Nephron (organoid): ENCODE measurements around the gene CDHR2.

Experiments used
- H3K27ac Mint-ChIP-seq, 3 experiments: 2 replicates each; pipeline ENCODE4 v1.8.0; 2020; ENCODE audit warnings: mixed read lengths in 3 of 3, mild to moderate bottlenecking in 2 of 3, moderate library complexity in 1 of 3
- H3K27me3 Mint-ChIP-seq: 2 replicates; pipeline ENCODE4 v1.8.0; 2021; ENCODE audit warnings: low read depth, mild to moderate bottlenecking, moderate library complexity, mixed read lengths
- H3K36me3 Mint-ChIP-seq: 2 replicates; pipeline ENCODE4 v1.8.0; 2020; ENCODE audit warnings: low read depth, mixed read lengths
- H3K4me1 Mint-ChIP-seq: 2 replicates; pipeline ENCODE4 v1.8.0; 2020; ENCODE audit warnings: mixed read lengths
- H3K4me3 Mint-ChIP-seq, 3 experiments: 2 replicates each; pipeline ENCODE4 v1.8.0; 2020; ENCODE audit warnings: mild to moderate bottlenecking in 3 of 3, mixed read lengths in 3 of 3, moderate library complexity in 2 of 3
- H3K9me3 Mint-ChIP-seq: 2 replicates; pipeline ENCODE4 v1.8.0; 2020; ENCODE audit warnings: mixed read lengths
- CTCF ChIP-seq, 3 experiments: fragments of 200-600 bp; sonication (generic); IDR thresholded peaks; one replicate each; pipeline ENCODE4 v1.5.0; 2021; ENCODE audit warnings: antibody characterized with exemption in 3 of 3; ENCODE audit not compliant: unreplicated experiment in 3 of 3

CDHR2 gene

GRCh38 chr5:176606875-176607274, 57.7 kb downstream of the CDHR2 start:
- H3K9me3 Mint-ChIP-seq, result no peaks in the 10 kb centered on the region
- H3K36me3 Mint-ChIP-seq, result no peaks in the 10 kb centered on the region
- no peak overlapping the region for H3K4me3 Mint-ChIP-seq
- peaks cover 23% of the 10 kb centered on the region for H3K27me3 Mint-ChIP-seq
- H3K4me1 Mint-ChIP-seq, result peaks cover 7% of the 10 kb centered on the region
- no peak for TF ChIP-seq CTCF (IDR thresholded peaks at IDR 0.05; ENCODE audit: unreplicated experiment in 3 of 3)
- no peak overlapping the region for H3K27ac Mint-ChIP-seq

DNA sequence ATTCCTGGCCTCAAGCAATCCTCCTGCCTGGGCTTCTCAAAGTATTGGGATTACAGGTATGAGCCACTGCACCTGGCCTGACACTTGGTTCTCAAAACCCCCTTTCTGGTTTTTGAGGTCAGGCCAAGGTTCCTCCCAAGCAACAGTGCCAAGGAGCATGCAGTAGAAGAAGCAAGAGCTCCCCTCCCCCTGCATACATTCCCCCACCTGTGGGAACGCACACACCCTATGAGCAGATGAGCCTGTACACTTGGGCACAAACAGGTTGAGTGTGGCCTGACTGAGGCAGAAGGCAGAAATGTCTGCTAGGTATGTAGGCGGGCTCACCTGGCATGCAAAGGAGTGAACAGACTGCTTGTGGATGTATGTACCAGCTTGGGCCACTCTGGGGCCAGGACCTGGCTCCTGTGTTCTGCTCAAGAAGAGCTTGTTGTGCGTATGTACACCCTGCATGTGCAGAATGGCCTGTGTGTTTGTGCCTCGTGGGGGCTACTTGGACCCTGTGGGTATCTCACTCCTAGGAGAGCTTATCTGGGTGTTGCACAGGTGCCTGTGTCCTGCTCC, 59.1 kb downstream of the CDHR2 start:
- no peak overlapping the region for H3K27ac Mint-ChIP-seq
- no peaks in the 10 kb centered on the region for H3K36me3 Mint-ChIP-seq
- H3K4me1 Mint-ChIP-seq, result peaks cover 7% of the 10 kb centered on the region
- peaks cover 31% of the 10 kb centered on the region for H3K27me3 Mint-ChIP-seq
- H3K4me3 Mint-ChIP-seq, result peak overlapping the region; percentile 85 to 91 (median 86)
- H3K9me3 Mint-ChIP-seq, result no peaks in the 10 kb centered on the region
- no peak for TF ChIP-seq CTCF (IDR thresholded peaks at IDR 0.05; ENCODE audit: unreplicated experiment in 3 of 3)

- no peak overlapping the region for H3K27ac Mint-ChIP-seq
- peaks cover 40% of the 10 kb centered on the region for H3K27me3 Mint-ChIP-seq
- TF ChIP-seq CTCF (IDR thresholded peaks at IDR 0.05; ENCODE audit: unreplicated experiment in 3 of 3), result no peak
- no peaks in the 10 kb centered on the region for H3K36me3 Mint-ChIP-seq
- peak overlapping the region; percentile 85 to 91 (median 86) for H3K4me3 Mint-ChIP-seq
- peaks cover 7% of the 10 kb centered on the region for H3K4me1 Mint-ChIP-seq
- no peaks in the 10 kb centered on the region for H3K9me3 Mint-ChIP-seq
Observed at GRCh38 chr5:176608937-176609723, 60.0 kb downstream of the CDHR2 start.

DNA sequence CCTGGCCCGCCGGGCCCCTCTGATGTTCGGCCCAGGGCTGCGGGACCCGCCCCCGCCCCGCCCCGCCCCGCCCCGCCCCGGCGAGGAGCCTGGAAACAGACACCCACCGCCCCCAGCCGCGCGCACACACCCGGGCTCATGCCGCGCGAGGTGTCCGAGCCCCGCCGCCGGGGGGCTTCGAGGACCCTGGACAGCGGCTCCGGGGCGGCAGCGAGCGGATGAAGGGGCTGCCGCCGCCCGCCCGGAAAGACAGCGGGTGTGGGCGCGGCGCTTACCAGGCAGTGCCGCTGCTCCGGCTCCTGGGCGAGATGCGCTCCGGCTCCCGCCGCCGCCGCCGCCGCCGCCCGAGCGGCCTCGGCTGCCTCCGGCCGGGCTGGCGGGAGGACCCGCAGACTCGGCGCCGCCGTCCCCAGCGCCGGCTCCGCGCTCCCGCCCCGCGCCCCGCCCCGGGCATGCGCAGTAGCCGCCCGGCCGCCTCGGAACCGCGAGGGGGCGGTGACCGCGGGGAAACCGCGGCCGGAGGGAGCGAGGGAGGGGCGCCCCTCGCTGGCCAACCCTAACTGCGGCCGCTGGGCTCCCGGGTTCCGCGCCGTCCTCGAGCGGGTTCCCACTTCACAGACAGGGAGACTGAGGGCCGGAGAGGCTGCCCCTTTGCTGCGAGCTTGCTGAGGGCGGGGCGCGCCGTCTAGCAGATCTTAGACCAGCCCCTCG, 60.7 kb downstream of the CDHR2 start, which contains the start of gene GPRIN1:
GPRIN1 (minus strand) TSS at position 433 of the 711 bp plus-strand sequence. CDS start 10,322 bp downstream, outside the sequence.
- Mint-ChIP-seq H3K27me3 (peaks cover 46% of the 10 kb centered on the region), H3K4me3 (peak within 1 kb of the TSS; percentile 85 to 91 (median 86)), H3K27ac (no peak within 1 kb of the TSS), H3K4me1 (peaks cover 7% of the 10 kb centered on the region), H3K36me3 (no peaks in the 10 kb centered on the region), H3K9me3 (no peaks in the 10 kb centered on the region)
- TF ChIP-seq CTCF (IDR thresholded peaks at IDR 0.05; ENCODE audit: unreplicated experiment in 3 of 3), result peak in 1 of 3 experiments; percentile 21

DNA sequence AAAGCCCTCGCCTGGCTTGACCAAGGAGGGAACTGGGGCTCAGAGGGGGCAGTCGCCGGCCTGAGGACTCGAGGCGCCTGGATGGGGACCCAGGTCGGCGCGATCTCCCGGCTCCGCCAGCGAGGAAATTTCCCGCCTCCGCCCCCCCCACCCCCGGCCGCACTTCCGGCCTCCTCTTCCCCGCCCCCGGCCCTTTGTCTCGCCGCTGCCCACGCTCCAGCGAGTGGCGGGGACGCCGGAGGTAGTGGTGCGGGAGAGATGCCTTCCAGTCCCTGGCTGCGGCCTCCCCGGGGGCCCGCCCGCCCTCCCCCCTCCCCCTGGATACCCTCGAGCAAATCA, 61.3 kb downstream of the CDHR2 start:
- Mint-ChIP-seq H3K4me1 (peaks cover 7% of the 10 kb centered on the region), H3K4me3 (peak overlapping the region; percentile 79 to 82 (median 79)), H3K9me3 (no peaks in the 10 kb centered on the region), H3K36me3 (no peaks in the 10 kb centered on the region), H3K27ac (no peak overlapping the region), H3K27me3 (peaks cover 51% of the 10 kb centered on the region)
- no peak for TF ChIP-seq CTCF (IDR thresholded peaks at IDR 0.05; ENCODE audit: unreplicated experiment in 3 of 3)
